ENCODE data around the gene TCF19. TPM values are rescaled to one million over a fixed set of nuclear protein-coding genes. Genes with fewer than 3 reads are reported as not detected.
A peak's percentile ranks its signal among the peaks of the same experiment; 100 is the strongest.

Gene TCF19
- total and polyA plus RNA-seq, 10 of the 15 experiments (the other 5 are each of a cell fraction or from before 2014, with no cell fraction given): 7.7 to 103 (median 53.3) TPM

DNA sequence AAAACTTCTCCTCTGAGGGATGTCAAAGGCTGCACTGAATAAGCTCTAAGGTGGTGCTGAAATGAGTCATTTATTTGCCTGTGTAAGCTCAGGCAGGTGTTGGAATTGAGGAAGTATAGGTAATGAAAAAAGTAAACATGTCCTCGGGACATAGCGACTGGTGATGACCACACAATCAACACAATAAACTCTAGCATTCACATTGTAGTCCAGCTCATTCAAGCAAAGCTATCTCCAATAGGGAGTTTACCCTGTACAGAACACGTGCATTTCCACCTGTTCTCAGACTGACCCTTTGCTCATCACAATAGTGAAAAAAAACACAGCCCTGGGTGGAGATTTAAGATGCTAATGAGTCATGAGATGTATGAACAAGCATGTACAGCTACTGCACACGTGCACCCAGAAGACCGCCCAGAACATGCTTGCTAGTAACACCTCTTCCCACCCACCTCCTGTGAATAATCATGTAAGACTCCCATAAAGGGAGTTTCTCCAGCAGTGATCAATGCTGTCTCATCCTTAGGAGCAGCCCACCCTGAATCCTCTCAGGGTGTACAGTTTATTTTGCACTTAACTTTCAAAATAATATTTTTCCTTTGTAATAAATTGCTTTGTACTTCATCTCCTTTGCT lies 45.1 kb downstream of the TCF19 start (continued):
- TF ChIP-seq, protein P1, sequence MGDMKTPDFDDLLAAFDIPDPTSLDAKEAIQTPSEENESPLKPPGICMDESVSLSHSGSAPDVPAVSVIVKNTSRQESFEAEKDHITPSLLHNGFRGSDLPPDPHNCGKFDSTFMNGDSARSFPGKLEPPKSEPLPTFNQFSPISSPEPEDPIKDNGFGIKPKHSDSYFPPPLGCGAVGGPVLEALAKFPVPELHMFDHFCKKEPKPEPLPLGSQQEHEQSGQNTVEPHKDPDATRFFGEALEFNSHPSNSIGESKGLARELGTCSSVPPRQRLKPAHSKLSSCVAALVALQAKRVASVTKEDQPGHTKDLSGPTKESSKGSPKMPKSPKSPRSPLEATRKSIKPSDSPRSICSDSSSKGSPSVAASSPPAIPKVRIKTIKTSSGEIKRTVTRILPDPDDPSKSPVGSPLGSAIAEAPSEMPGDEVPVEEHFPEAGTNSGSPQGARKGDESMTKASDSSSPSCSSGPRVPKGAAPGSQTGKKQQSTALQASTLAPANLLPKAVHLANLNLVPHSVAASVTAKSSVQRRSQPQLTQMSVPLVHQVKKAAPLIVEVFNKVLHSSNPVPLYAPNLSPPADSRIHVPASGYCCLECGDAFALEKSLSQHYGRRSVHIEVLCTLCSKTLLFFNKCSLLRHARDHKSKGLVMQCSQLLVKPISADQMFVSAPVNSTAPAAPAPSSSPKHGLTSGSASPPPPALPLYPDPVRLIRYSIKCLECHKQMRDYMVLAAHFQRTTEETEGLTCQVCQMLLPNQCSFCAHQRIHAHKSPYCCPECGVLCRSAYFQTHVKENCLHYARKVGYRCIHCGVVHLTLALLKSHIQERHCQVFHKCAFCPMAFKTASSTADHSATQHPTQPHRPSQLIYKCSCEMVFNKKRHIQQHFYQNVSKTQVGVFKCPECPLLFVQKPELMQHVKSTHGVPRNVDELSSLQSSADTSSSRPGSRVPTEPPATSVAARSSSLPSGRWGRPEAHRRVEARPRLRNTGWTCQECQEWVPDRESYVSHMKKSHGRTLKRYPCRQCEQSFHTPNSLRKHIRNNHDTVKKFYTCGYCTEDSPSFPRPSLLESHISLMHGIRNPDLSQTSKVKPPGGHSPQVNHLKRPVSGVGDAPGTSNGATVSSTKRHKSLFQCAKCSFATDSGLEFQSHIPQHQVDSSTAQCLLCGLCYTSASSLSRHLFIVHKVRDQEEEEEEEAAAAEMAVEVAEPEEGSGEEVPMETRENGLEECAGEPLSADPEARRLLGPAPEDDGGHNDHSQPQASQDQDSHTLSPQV (IDR thresholded peaks at IDR 0.05): no peak
- peak; percentile 31; the same call in 1 of the 2 replicates for TF ChIP-seq STAT3 (IDR thresholded peaks at IDR 0.05; ENCODE audit: low read depth, low read length)
- TF ChIP-seq ZSCAN29 (IDR thresholded peaks at IDR 0.05): no peak; the same call in 1 of the 2 replicates
- TF ChIP-seq LARP7 (IDR thresholded peaks at IDR 0.05): no peak
- TF ChIP-seq SMARCA5 (IDR thresholded peaks at IDR 0.05): no peak
- TF ChIP-seq HCFC1 (IDR thresholded peaks at IDR 0.05; ENCODE audit: low read length): no peak
- no peak for TF ChIP-seq ZNF274 (IDR thresholded peaks at IDR 0.05; ENCODE audit: insufficient read depth, insufficient read length)
- no peak for TF ChIP-seq BCLAF1 (IDR thresholded peaks at IDR 0.05)
- TF ChIP-seq ELK1 (IDR thresholded peaks at IDR 0.05; ENCODE audit: low read depth, low read length): no peak
- TF ChIP-seq HDGF (IDR thresholded peaks at IDR 0.05): no peak
- no peak for TF ChIP-seq SPI1 (IDR thresholded peaks at IDR 0.05; ENCODE audit: borderline replicate concordance, insufficient read depth, low read depth, low read length)
- peak; percentile 59; the same call in 1 of the 2 replicates for TF ChIP-seq POLR2AphosphoS5 (IDR thresholded peaks at IDR 0.05; ENCODE audit: low read length)
- TF ChIP-seq IKZF2 (IDR thresholded peaks at IDR 0.05): peak; percentile 92 to 95
- no peak for TF ChIP-seq HDAC6 (IDR thresholded peaks at IDR 0.05; ENCODE audit: unreplicated experiment)
- TF ChIP-seq IRF4 (IDR thresholded peaks at IDR 0.05; ENCODE audit: low read depth, low read length): peak; percentile 94
- TF ChIP-seq BACH1 (IDR thresholded peaks at IDR 0.05; ENCODE audit: borderline replicate concordance): peak; percentile 95; the same call in 1 of the 2 replicates
- no peak for TF ChIP-seq PRDM15 (CRISPR knock-in tag; IDR thresholded peaks at IDR 0.05)
- TF ChIP-seq CEBPB (IDR thresholded peaks at IDR 0.05; ENCODE audit: borderline replicate concordance in 1 of 2, low read depth in 2 of 2, low read length in 2 of 2): no peak; a peak in 1 of 4 replicates
- TF ChIP-seq JUND (IDR thresholded peaks at IDR 0.05; ENCODE audit: low read depth, low read length): peak; percentile 89
- no peak for TF ChIP-seq KDM1A (IDR thresholded peaks at IDR 0.05; ENCODE audit: borderline replicate concordance)

All from GM12878 (cell line).